ENCODE data around the gene NDUFB7. TPM values are rescaled to one million over a fixed set of nuclear protein-coding genes. Genes with fewer than 3 reads are reported as not detected.
A peak's percentile ranks its signal among the peaks of the same experiment; 100 is the strongest.

NDUFB7 gene
- total RNA-seq, 2 donors from 2014 or later, result 60.7 to 62.5 TPM

GRCh38 chr19:14540741-14541525, 30.9 kb downstream of the NDUFB7 start:
- Mint-ChIP-seq H3K27ac (peak overlapping the region; percentile 72), H3K27me3 (no peaks in the 10 kb centered on the region), H3K4me3 (no peak overlapping the region), H3K36me3 (ENCODE audit: low read depth) (no peaks in the 10 kb centered on the region), H3K4me1 (peaks cover 14% of the 10 kb centered on the region)
- H3K9me3 ChIP-seq (ENCODE audit: control insufficient read depth, low read length, poor library complexity, severe bottlenecking), result no peaks in the 10 kb centered on the region
- ATAC-seq, result no peak
- no peak for DNase-seq

GRCh38 chr19:14536926-14537692, 34.8 kb downstream of the NDUFB7 start:
- Mint-ChIP-seq H3K4me1 (peaks cover 11% of the 10 kb centered on the region), H3K27me3 (no peaks in the 10 kb centered on the region), H3K36me3 (ENCODE audit: low read depth) (no peaks in the 10 kb centered on the region), H3K27ac (peak overlapping the region; percentile 19), H3K4me3 (no peak overlapping the region)
- peak; percentile 68 for ATAC-seq
- peak in 2 of 3 donors; percentile 29 to 35 for DNase-seq
- no peaks in the 10 kb centered on the region for H3K9me3 ChIP-seq (ENCODE audit: control insufficient read depth, low read length, poor library complexity, severe bottlenecking)

- H3K4me1 Mint-ChIP-seq, result peaks cover 19% of the 10 kb centered on the region
- H3K27ac Mint-ChIP-seq, result no peak overlapping the region
- no peaks in the 10 kb centered on the region for H3K36me3 Mint-ChIP-seq (ENCODE audit: low read depth)
- DNase-seq (no peak), ATAC-seq (no peak)
- no peaks in the 10 kb centered on the region for H3K27me3 Mint-ChIP-seq
- H3K9me3 ChIP-seq (ENCODE audit: control insufficient read depth, low read length, poor library complexity, severe bottlenecking), result no peaks in the 10 kb centered on the region
- H3K4me3 Mint-ChIP-seq, result no peak overlapping the region
These were observed 38.4 kb downstream of the NDUFB7 start for GRCh38 chr19:14533450-14533849.

- ATAC-seq (no peak), DNase-seq (no peak)
- Mint-ChIP-seq H3K27ac (no peak overlapping the region), H3K4me1 (peaks cover 18% of the 10 kb centered on the region), H3K27me3 (no peaks in the 10 kb centered on the region), H3K4me3 (peak overlapping the region; percentile 55), H3K36me3 (ENCODE audit: low read depth) (no peaks in the 10 kb centered on the region)
- H3K9me3 ChIP-seq (ENCODE audit: control insufficient read depth, low read length, poor library complexity, severe bottlenecking), result no peaks in the 10 kb centered on the region
These were observed 41.4 kb downstream of the NDUFB7 start for GRCh38 chr19:14530506-14530905.

- Mint-ChIP-seq H3K27me3 (no peaks in the 10 kb centered on the region), H3K36me3 (ENCODE audit: low read depth) (no peaks in the 10 kb centered on the region), H3K4me1 (peaks cover 18% of the 10 kb centered on the region), H3K4me3 (peak overlapping the region; percentile 97), H3K27ac (peak overlapping the region; percentile 96)
- DNase-seq, result peak in 2 of 3 donors; percentile 24 to 33
- no peak for ATAC-seq
- H3K9me3 ChIP-seq (ENCODE audit: control insufficient read depth, low read length, poor library complexity, severe bottlenecking), result no peaks in the 10 kb centered on the region
These were observed 41.9 kb downstream of the NDUFB7 start for GRCh38 chr19:14530005-14530348.

GRCh38 chr19:14529254-14530004, 42.4 kb downstream of the NDUFB7 start, which contains the start of gene TECR:
Gene TECR, plus strand, starts transcription at chr19:14529594. Its CDS starts 103 bp downstream, at chr19:14529697.
- Mint-ChIP-seq H3K27me3 (no peaks in the 10 kb centered on the region), H3K4me1 (peaks cover 18% of the 10 kb centered on the region), H3K4me3 (peak within 1 kb of the TSS; percentile 97), H3K27ac (peak within 1 kb of the TSS; percentile 96), H3K36me3 (ENCODE audit: low read depth) (no peaks in the 10 kb centered on the region)
- DNase-seq (peak; percentile 97 to 99 (median 99)), ATAC-seq (peak; percentile 93)
- H3K9me3 ChIP-seq (ENCODE audit: control insufficient read depth, low read length, poor library complexity, severe bottlenecking), result no peaks in the 10 kb centered on the region

- no peak for DNase-seq
- Mint-ChIP-seq H3K27ac (peak overlapping the region; percentile 96), H3K36me3 (ENCODE audit: low read depth) (no peaks in the 10 kb centered on the region), H3K27me3 (no peaks in the 10 kb centered on the region), H3K4me1 (peaks cover 19% of the 10 kb centered on the region), H3K4me3 (peak overlapping the region; percentile 97)
- peak; percentile 50 for ATAC-seq
- H3K9me3 ChIP-seq (ENCODE audit: control insufficient read depth, low read length, poor library complexity, severe bottlenecking), result no peaks in the 10 kb centered on the region
These were observed 43.2 kb downstream of the NDUFB7 start for GRCh38 chr19:14528419-14529253.

- H3K9me3 ChIP-seq (ENCODE audit: control insufficient read depth, low read length, poor library complexity, severe bottlenecking), result no peaks in the 10 kb centered on the region
- Mint-ChIP-seq H3K27ac (peak overlapping the region; percentile 99), H3K36me3 (ENCODE audit: low read depth) (no peaks in the 10 kb centered on the region), H3K4me1 (peaks cover 36% of the 10 kb centered on the region), H3K27me3 (no peaks in the 10 kb centered on the region), H3K4me3 (no peak overlapping the region)
- DNase-seq (no peak), ATAC-seq (no peak)
These were observed 45.4 kb downstream of the NDUFB7 start for GRCh38 chr19:14526423-14526822.

- Mint-ChIP-seq H3K27me3 (no peaks in the 10 kb centered on the region), H3K27ac (peak overlapping the region; percentile 99), H3K36me3 (ENCODE audit: low read depth) (no peaks in the 10 kb centered on the region), H3K4me3 (peak overlapping the region; percentile 19), H3K4me1 (peaks cover 33% of the 10 kb centered on the region)
- ATAC-seq (no peak), DNase-seq (no peak)
- H3K9me3 ChIP-seq (ENCODE audit: control insufficient read depth, low read length, poor library complexity, severe bottlenecking), result no peaks in the 10 kb centered on the region
These were observed 46.1 kb downstream of the NDUFB7 start for GRCh38 chr19:14525729-14526128.

GRCh38 chr19:14520543-14520942, 51.3 kb downstream of the NDUFB7 start:
- peaks cover 50% of the 10 kb centered on the region for H3K4me1 Mint-ChIP-seq
- ATAC-seq (no peak), DNase-seq (no peak)
- peak overlapping the region; percentile 99 for H3K27ac Mint-ChIP-seq
- H3K9me3 ChIP-seq (ENCODE audit: control insufficient read depth, low read length, poor library complexity, severe bottlenecking), result no peaks in the 10 kb centered on the region
- H3K4me3 Mint-ChIP-seq, result no peak overlapping the region
- no peaks in the 10 kb centered on the region for H3K27me3 Mint-ChIP-seq
- peaks cover 4% of the 10 kb centered on the region for H3K36me3 Mint-ChIP-seq (ENCODE audit: low read depth)

- Mint-ChIP-seq H3K27me3 (no peaks in the 10 kb centered on the region), H3K4me1 (peaks cover 54% of the 10 kb centered on the region), H3K36me3 (ENCODE audit: low read depth) (peaks cover 8% of the 10 kb centered on the region), H3K4me3 (peak overlapping the region; percentile 78), H3K27ac (peak overlapping the region; percentile 99)
- no peaks in the 10 kb centered on the region for H3K9me3 ChIP-seq (ENCODE audit: control insufficient read depth, low read length, poor library complexity, severe bottlenecking)
- DNase-seq (no peak), ATAC-seq (no peak)
These were observed 51.9 kb downstream of the NDUFB7 start for GRCh38 chr19:14519860-14520407.

- Mint-ChIP-seq H3K27ac (peak overlapping the region; percentile 99), H3K4me3 (peak overlapping the region; percentile 94), H3K36me3 (ENCODE audit: low read depth) (peaks cover 8% of the 10 kb centered on the region), H3K27me3 (no peaks in the 10 kb centered on the region), H3K4me1 (peaks cover 58% of the 10 kb centered on the region)
- no peaks in the 10 kb centered on the region for H3K9me3 ChIP-seq (ENCODE audit: control insufficient read depth, low read length, poor library complexity, severe bottlenecking)
- no peak for DNase-seq
- ATAC-seq, result no peak
These were observed 52.5 kb downstream of the NDUFB7 start for GRCh38 chr19:14519245-14519859.
